Dedifferentiated amniotic fluid mesenchymal stem cell (primary cell): ENCODE data around the gene ATG9B.

ENCODE experiments used
- DNase-seq: peaks from one replicate; pipeline ENCODE4 v3.0.0-alpha.2; 2016; ENCODE audit errors: extremely low spot score

The ATG9B gene

GRCh38 chr7:150982351-150982750 lies 41.9 kb downstream of the ATG9B start:
- no peak for DNase-seq

GRCh38 chr7:150981644-150982043 lies 42.6 kb downstream of the ATG9B start:
- no peak for DNase-seq

GRCh38 chr7:150980663-150981062 lies 43.6 kb downstream of the ATG9B start:
- DNase-seq: no peak

GRCh38 chr7:150979713-150980390 lies 44.4 kb downstream of the ATG9B start:
- no peak for DNase-seq

GRCh38 chr7:150978126-150978789 lies 46.0 kb downstream of the ATG9B start, which contains the start of gene KCNH2:
TSS of gene KCNH2 (minus strand) at chr7:150978321. CDS start at chr7:150977913, 408 bp downstream.
- no peak for DNase-seq

- no peak for DNase-seq
These were observed 46.7 kb downstream of the ATG9B start for GRCh38 chr7:150977382-150978125.

- DNase-seq: no peak
These were observed 47.5 kb downstream of the ATG9B start for GRCh38 chr7:150976529-150977381.

- DNase-seq: no peak
These were observed 48.6 kb downstream of the ATG9B start for GRCh38 chr7:150975536-150976319.

GRCh38 chr7:150974468-150975391 lies 49.6 kb downstream of the ATG9B start:
- no peak for DNase-seq

- no peak for DNase-seq
These were observed 50.5 kb downstream of the ATG9B start for GRCh38 chr7:150973571-150974451.

- DNase-seq: no peak
These were observed 51.6 kb downstream of the ATG9B start for GRCh38 chr7:150972741-150973140.

- no peak for DNase-seq
These were observed 52.2 kb downstream of the ATG9B start for GRCh38 chr7:150972023-150972468.

GRCh38 chr7:150971242-150972022 lies 52.9 kb downstream of the ATG9B start:
- no peak for DNase-seq

- no peak for DNase-seq
These were observed 53.9 kb downstream of the ATG9B start for GRCh38 chr7:150970424-150970823.

GRCh38 chr7:150969475-150969874 lies 54.8 kb downstream of the ATG9B start:
- DNase-seq: no peak

- DNase-seq: no peak
These were observed 55.4 kb downstream of the ATG9B start for GRCh38 chr7:150968734-150969372.

GRCh38 chr7:150968056-150968733 lies 56.1 kb downstream of the ATG9B start:
- DNase-seq: no peak
